Measurements from ENCODE around the gene BPHL.
"Not testable (repeated sequence)": the region's sequence is repeated elsewhere in the genome, so short reads cannot be mapped to it uniquely, and the experiment has no call there.

The BPHL gene

DNA sequence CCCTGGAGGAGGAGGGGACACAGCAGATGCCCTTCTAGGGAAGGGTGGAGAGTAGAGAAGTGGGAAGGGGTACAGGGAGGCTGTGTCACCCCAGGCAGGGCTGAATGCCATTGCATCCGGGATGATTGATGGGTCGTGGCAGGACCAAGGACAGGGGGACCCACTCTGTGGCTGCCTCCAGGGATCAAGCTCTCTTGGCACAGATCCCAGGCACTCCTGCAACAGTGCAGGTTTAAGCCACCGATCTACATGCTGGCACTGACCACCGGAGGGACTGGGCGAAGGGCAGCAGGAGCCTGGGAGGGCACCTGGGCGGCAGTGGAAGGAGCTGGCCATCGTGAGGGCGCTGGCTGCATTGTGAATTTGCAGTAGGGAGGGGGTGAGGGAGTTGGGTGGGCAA lies 61.4 kb downstream of the BPHL start:
- DNase-seq (ENCODE audit: low read depth in 2 of 2), result not testable (repeated sequence)

DNA sequence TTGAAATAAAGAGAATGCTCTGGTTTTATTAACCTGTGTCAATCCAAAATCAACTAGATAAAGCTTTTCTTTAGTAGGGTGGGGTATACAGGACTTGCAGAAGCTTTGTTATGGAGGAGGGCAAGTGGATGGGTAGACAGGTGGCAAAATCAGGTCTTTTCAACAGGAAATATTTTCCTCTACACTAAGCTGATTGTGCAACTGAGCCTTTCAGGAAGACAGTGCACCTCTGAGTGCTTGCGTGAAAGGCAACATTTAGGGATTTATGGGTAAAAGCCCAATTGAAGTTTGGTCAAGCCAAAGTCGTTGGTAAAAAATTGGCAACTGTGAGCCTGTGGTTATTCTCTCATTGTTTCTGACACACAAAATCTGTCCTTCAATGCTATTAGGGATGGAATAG lies 62.6 kb downstream of the BPHL start:
- no peak for DNase-seq (ENCODE audit: low read depth in 2 of 2)

DNA sequence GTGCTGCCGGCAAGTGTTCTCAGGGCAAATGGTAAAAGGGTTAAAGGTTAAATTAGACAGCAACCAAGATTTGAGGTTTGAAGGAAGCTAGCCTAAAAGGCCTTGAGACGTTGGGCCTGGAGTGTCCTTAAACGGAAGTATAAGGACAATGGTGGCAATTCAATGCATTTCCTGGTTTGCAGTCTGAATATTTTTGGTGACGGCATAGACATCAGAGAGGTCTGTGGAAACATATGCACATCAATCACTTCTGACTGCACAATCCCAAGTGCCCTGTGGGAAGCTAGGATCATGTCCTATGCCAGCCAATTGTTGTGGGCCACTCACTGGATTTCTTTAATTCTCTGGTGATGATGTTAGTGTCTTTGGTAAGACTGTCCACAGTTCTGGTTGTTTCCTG lies 64.6 kb downstream of the BPHL start:
- DNase-seq (ENCODE audit: low read depth in 2 of 2), result no peak

DNA sequence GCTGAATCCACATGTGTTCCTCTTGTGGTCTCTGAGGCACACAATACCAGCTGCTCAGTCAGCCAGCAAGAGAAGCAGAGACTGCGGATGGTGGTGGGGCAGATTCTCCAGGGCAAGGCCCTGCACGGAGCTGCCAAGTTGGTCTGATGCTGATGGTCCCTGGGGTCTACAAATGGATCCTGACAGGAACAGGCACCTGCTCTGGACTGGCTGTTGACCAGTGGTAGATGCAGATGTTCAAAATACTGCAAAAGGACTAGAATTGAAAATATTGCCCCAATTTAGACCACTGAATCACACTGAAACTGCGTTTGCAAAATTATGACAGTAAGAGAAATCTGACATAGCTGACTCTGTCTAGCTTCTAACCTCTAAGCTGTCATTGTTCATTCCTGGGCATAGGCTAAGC lies 68.5 kb downstream of the BPHL start:
- no peak for DNase-seq (ENCODE audit: low read depth in 2 of 2)

DNA sequence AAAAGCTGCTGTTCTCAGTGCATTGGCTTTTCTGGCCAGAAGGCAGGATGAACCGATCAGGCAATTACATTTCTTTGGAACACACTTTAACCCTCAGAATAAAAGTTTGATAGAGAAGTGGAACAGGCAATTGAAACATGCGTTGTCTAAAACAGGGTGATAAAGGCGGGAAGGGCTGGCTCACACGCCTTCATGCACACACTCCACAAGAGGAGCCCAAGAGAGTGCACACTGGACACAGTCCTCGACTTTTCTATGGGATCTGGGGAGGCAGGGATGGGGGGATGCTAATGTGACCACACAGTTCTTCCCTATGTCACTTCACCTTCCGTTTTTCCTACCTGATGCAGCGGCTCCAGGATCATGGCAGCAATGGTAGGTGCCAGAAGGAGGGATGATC lies 69.8 kb downstream of the BPHL start:
- DNase-seq (ENCODE audit: low read depth in 2 of 2), result no peak

DNA sequence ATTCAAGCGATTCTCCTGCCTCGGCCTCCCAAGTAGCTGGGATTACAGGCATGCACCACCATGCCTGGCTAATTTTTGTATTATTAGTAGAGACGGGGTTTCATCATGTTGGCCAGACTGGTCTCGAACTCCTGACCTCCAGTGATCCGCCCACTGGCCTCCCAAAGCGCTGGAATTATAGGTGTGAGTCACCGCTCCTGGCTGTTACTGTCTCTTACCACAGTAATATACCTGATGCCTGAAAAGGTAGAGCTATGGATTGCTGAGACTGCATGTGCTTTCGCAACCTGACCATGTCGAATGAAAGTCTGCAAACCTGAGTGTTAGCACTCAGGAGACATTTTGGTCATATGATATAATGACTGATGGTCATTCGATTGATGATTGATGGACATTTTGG lies 70.7 kb downstream of the BPHL start:
- DNase-seq (ENCODE audit: low read depth in 2 of 2), result not testable (repeated sequence)

DNA sequence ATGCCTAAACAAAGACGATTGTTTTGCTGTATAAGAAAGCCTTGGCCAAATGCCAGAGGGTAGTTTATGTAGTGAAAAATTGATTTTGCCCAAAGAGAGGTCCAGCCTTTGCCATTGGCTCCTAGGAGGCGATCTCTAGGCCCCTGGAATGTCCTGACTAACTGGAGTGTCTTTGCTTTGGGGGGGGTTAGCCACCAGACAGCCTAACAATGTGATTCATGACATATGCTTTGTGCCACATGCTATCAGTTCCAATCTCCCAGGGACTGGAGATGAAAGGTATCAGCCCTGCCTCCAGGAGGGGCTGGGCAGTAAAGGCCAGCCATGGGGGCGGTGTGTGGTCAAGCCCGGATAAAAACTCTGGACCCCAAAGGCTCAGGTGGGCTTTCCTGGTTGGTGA lies 71.5 kb downstream of the BPHL start:
- DNase-seq (ENCODE audit: low read depth in 2 of 2), result no peak

DNA sequence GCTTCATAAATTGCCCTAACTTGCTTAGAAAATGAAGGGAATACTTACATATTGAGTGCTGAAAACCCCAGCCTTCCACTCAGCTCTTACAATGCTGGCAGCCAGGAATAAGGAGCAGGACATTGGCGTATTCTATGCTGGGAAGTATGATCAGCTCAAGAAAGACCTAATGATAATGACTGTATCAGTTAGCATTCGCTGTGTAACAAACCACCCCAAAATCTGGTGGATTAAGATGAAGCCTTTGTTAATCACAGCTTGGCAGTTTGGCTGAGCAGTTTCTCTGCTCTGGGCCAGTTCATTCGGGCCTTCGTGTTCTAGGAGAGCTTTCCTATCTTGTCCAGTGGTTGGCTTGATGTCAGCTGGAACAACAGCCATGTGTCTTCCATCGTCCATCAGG lies 72.3 kb downstream of the BPHL start:
- no peak for DNase-seq (ENCODE audit: low read depth in 2 of 2)

DNA sequence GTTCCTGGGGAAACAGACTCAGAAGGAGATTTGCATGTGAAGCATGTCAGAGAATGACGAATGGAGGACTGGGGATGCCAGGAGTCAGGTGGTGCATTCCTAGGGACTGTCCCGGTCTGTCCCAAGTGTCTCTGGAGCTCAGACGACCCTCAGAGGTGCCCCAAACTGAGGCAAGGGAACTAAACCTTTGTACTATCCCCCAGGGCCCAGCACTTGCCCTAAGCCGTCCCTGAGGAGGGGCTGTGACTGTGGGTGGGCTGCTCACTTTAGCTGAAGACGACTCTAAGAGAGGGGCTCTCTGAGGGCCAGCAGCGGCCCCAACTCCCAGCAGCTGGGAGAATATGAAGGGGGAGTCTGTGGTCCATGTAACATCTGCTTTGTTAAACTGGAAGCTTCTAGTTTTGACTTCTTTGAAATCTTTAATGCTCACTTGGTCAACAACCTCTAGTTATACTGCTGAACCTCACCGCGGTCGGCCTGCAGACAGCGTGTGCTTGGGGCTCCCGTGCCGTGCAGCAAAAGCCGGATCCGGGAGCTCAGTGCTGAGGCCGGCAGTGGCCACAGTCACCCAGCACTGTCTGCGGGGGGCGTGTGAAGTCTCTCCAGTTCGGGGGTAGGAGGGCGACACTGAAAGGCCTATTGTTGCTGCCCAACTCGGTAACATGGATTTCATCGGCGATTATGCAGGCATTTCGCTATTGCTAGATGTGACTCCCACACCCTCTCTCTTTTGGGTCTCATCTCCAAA lies 74.8 kb downstream of the BPHL start:
- DNase-seq (ENCODE audit: low read depth in 2 of 2), result no peak

DNA sequence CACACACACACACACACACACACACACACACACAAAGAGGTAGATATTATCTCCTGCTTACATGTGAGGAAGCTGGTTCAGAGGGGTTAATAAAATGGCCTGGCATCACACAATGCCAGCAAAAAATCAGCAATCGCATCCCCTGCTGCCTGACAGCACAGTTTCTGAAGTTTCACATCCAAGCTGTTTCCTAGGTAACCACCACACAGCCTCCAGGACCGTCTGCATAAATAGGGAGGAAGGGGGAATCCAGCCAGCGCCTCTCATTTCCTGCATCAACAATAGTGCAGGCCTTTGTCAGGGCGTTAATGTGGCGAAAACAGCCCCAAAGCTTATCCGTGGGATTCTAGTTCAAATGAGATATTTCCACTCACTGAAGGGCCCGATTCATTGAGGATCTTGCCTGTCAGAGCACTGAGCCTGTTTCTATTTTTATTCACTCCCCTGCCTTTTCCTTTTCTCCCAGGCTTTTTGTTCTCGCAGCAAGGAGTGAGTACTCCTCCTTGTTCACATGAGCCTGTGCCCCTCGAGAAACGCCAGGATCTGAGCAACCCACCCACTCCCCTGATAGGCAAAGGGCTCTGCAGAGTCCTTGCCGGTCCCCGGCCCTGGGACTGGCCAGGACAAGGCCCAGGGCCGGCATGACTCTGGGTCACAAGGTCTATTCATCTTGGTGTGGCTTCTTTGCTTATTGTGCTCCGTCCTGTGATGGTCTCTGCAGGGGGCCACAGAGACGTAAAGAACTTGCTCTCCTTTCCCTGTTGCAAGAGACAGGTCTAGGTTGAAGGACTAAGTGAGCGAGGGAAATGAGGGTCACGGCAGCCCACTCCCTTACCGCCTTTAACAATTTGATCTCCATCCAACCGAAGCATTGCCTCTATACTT lies 76.3 kb downstream of the BPHL start:
- no peak for DNase-seq (ENCODE audit: low read depth in 2 of 2)

DNA sequence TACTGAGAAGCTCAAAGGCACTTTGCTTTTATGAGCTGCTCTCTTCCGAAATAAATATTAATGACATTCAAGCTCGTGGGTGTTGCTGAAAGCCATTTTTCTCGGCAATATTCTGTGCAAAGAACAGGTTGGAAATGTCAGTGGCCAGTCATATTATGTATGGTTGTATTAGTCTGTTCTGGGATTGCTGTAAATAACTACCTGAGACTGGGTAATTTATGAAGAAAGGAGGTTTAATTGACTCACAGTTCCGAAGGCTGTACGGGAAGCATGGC lies 76.8 kb downstream of the BPHL start:
- DNase-seq (ENCODE audit: low read depth in 2 of 2), result no peak

DNA sequence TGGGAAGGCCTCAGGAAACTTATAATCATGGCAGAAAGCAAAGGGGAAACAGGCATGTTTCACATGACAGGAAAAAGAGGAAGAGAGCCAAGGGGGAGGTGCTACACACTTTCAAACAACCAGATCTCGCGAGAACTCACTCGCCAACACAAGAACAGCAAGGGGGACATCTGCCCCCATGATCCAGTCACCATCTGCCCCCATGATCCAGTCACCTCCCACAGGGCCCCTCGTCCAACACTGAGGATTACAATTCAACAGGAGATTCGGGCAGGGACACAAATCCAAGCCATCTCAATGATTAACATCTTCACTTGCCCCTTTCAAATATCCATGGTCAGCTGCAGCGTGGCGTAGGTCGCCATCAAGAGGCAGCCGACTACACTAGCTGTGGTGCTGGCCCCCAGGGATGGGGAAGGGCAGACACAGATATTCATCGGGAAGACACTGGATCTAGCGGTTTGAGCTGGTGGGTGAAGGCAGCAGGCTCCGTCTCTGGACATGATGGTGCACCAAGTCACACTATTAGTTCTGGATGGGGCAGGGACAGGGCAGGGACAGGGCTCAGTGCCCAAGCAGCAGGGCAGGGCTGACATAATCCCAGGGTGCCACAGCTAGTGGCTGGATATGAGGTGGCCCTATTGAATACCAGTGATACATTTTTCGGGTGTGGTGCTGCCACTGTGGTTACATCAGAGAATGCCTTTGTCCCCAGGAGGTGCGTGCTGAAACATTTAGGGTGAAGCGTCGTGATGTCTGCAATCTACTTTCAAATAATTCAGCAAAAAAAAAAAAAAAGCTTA lies 77.4 kb downstream of the BPHL start:
- no peak for DNase-seq (ENCODE audit: low read depth in 2 of 2)

DNA sequence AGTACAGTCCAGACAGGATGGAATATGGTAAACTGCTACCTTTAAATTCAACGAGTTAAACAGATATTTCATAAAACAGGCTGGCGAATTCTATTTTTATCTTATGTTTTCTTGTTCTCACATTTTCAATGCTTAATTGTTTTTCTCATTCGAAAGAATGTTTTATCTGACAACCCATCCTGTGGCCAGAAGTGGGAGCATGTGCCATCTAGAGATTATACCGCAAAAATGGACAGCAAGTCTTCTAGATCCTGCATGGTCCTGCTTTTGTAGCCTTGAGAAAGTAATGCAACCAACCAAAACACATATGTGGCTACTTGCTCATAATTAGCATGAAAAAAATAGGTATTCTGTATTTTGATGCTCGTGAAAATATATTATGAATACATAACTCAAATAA lies 78.3 kb downstream of the BPHL start:
- DNase-seq (ENCODE audit: low read depth in 2 of 2), result no peak

DNA sequence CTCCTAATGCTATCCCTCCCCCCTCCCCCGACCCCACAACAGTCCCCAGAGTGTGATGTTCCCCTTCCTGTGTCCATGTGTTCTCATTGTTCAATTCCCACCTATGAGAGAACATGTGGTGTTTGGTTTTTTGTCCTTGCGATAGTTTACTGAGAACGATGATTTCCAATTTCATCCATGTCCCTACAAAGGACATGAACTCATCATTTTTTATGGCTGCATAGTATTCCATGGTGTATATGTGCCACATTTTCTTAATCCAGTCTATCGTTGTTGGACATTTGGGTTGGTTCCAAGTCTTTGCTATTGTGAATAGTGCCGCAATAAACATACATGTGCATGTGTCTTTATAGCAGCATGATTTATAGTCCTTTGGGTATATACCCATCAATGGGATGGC lies 79.2 kb downstream of the BPHL start:
- not testable (repeated sequence) for DNase-seq (ENCODE audit: low read depth in 2 of 2)

DNA sequence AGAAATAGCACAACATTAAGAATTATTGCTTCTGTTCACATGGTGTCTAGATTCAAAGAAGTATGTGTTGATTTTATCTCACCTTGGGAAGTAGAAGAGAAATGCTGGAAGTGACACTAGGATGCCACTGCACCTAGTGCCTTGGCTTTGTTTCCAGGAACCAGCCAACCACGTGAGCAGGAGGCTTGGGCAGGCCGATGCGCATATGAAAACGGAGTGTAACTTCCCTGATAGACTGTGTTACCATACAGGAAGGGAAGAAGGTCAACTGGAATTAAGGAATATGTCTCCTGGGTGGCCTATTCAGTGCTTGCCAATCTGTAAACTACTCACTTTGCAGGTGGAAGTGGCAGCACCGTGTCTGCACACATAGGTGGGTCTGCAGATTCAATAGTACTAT lies 80.9 kb downstream of the BPHL start:
- no peak for DNase-seq (ENCODE audit: low read depth in 2 of 2)

DNA sequence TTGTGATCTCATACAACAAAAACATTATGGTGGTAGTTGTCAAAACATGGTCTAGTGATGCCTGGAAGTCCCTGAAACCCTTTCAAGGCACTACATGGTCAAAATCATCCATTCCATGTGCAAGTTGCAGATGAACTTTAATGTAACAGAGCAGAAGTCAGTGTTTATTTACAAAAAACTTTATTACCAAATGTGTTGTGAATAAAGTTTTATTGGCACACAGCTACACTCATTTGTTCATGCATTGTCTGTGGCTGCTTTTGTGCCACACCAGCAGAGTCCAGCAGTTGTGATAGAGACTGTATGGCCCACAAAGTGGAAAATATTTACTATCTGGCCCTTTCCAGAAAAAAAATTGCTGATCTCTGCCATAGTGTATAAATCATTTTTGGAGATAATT lies 82.2 kb downstream of the BPHL start:
- DNase-seq (ENCODE audit: low read depth in 2 of 2), result no peak

DNA sequence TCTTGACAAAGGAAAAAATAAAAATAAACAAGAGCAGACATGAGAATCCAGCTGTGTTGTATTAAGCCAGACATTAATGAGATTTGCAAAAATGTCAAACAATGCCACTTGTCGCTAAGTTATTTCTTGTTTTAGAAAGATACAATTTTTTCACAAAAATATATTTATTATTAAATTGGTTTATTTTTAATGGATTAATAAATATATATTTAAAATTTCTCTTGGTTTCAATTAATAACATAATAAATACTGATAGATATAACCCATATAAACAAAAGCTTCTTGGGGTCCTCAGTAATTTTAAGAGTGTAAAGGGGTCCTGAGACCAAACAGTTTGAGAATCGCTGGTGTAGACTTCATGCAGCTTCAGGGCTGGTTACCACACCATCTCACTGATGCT lies 82.9 kb downstream of the BPHL start:
- no peak for DNase-seq (ENCODE audit: low read depth in 2 of 2)
